Suprapubic skin (tissue), 4 donors: ENCODE measurements around the gene YES1.

ENCODE experiments used
- CTCF ChIP-seq, 2 donors: fragments of 200-600 bp in 1 of 2; fragments of 450-650 bp in 1 of 2; sonication (generic) in 1 of 2; IDR thresholded peaks; one replicate each; pipeline ENCODE4 v1.5.1; 2016 to 2019; ENCODE audit warnings: antibody characterized with exemption in 2 of 2, mild to moderate bottlenecking in 1 of 2, moderate library complexity in 1 of 2
- POLR2A ChIP-seq, 2 donors: fragments of 450-650 bp; IDR thresholded peaks; one replicate each; pipeline ENCODE4 v1.6.1; 2017; ENCODE audit warnings: antibody characterized with exemption in 2 of 2, mild to moderate bottlenecking in 2 of 2, moderate library complexity in 2 of 2
- POLR2AphosphoS5 ChIP-seq, 3 donors: sonication (generic); formaldehyde crosslinking; IDR thresholded peaks; one replicate each; pipeline ENCODE4 v1.6.1; 2017; ENCODE audit warnings: antibody characterized with exemption in 3 of 3

GRCh38 chr18:679516-679915, 132.5 kb downstream of the YES1 start:
- TF ChIP-seq CTCF (IDR thresholded peaks at IDR 0.05): no peak
- TF ChIP-seq POLR2A (IDR thresholded peaks at IDR 0.05): no peak
- TF ChIP-seq POLR2AphosphoS5 (IDR thresholded peaks at IDR 0.05): no peak
